WERI-Rb-1 (cell line): Measurements from ENCODE around the gene GRIK1.

Source experiments
- DNase-seq: peaks from one replicate; pipeline ENCODE4 v3.0.0-alpha.2; 2020
- H3K27ac ChIP-seq: fragments of 250-450 bp; sonication (Bioruptor Pico); 2 replicates; pipeline ENCODE4 v1.5.1; 2020; ENCODE audit warnings: mild to moderate bottlenecking, moderate library complexity
- H3K27me3 ChIP-seq: fragments of 250-450 bp; sonication (Bioruptor Pico); 2 replicates; pipeline ENCODE4 v1.5.1; 2021; ENCODE audit warnings: mild to moderate bottlenecking, low read depth, moderate library complexity; ENCODE audit not compliant: insufficient read depth, severe bottlenecking
- H3K36me3 ChIP-seq: fragments of 250-450 bp; sonication (Bioruptor Pico); 2 replicates; pipeline ENCODE4 v1.5.1; 2020; ENCODE audit warnings: mild to moderate bottlenecking, moderate library complexity
- H3K4me3 ChIP-seq: 2 replicates; pipeline ENCODE4 v1.5.1; 2011; ENCODE audit warnings: low read depth, mild to moderate bottlenecking, control low read depth, low read length
- H3K9me3 ChIP-seq: fragments of 250-450 bp; sonication (Bioruptor Pico); 2 replicates; pipeline ENCODE4 v1.5.1; 2021; ENCODE audit warnings: mild to moderate bottlenecking, moderate library complexity; ENCODE audit not compliant: severe bottlenecking
- CTCF ChIP-seq: IDR thresholded peaks from 2 replicates; pipeline ENCODE4 v1.5.1; 2011; ENCODE audit warnings: low read depth, mild to moderate bottlenecking, control low read depth, inconsistent platforms, low read length

Gene GRIK1

DNA sequence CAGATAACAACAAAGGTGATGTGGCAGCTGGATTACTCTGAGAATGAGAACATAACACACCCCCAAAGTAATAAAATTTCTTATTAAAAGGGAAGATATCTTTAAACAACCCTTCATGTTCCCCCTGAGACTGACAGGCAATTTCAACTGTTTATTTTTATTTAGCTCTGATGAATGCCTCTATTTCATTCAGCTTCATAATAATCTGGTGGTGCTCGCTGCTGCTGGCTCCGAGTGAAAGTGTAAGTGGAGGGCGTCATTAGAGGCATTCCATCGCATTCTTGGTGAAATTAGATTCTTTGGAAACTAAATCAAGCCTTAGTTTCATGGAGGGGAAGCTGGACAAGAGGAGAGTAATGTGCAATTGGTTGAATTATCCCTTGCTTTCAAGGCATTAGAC, 128.9 kb downstream of the GRIK1 start:
- no peak for TF ChIP-seq CTCF
- Histone ChIP-seq H3K9me3 (no peaks in the 10 kb centered on the region), H3K4me3 (no peak overlapping the region), H3K36me3 (no peaks in the 10 kb centered on the region), H3K27me3 (no peaks in the 10 kb centered on the region), H3K27ac (no peak overlapping the region)
- DNase-seq, result no peak

DNA sequence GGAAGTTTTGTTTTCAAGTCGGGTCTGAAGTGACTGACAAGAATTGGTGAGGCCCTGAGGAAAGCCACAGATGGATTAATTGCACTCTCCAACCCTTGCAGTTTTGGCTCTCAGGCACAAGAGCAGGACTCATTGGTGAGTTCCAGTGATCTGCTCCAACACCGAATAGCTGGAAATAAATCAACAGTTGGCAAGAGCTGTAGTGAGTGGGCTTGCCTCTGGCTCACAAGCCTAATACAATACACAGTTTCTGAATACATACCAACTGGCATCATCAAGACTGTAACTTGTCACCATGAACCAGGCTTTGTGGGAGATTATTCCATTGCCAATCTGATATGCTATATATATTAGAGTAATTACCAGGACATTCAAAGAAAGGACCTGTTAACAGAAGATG, 131.6 kb downstream of the GRIK1 start:
- H3K4me3 ChIP-seq, result no peak overlapping the region
- no peaks in the 10 kb centered on the region for H3K9me3 ChIP-seq
- H3K27ac ChIP-seq, result no peak overlapping the region
- no peak for DNase-seq
- no peaks in the 10 kb centered on the region for H3K27me3 ChIP-seq
- no peak for TF ChIP-seq CTCF
- H3K36me3 ChIP-seq, result no peaks in the 10 kb centered on the region

DNA sequence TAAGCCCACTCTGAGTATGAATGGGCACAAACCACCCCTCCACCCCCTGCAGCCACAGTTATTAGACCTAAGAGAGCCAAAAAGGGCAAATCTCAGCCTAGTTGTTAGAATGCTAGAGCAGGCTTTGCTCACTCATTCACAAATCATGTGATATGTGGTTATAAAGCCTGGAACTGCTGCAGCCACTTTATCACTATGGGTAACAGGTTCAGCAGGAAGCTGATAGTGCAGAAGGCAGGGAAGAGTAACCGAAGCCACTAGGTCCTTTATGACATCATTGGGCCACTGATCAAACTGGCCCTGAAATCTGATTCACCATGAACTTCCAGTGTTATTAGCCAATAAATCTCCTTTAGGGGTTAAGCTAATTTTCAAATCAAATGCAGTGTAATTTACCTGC, 134.7 kb downstream of the GRIK1 start:
- no peak overlapping the region for H3K27ac ChIP-seq
- H3K4me3 ChIP-seq, result no peak overlapping the region
- no peaks in the 10 kb centered on the region for H3K9me3 ChIP-seq
- no peaks in the 10 kb centered on the region for H3K36me3 ChIP-seq
- H3K27me3 ChIP-seq, result no peaks in the 10 kb centered on the region
- no peak for TF ChIP-seq CTCF
- DNase-seq, result no peak

DNA sequence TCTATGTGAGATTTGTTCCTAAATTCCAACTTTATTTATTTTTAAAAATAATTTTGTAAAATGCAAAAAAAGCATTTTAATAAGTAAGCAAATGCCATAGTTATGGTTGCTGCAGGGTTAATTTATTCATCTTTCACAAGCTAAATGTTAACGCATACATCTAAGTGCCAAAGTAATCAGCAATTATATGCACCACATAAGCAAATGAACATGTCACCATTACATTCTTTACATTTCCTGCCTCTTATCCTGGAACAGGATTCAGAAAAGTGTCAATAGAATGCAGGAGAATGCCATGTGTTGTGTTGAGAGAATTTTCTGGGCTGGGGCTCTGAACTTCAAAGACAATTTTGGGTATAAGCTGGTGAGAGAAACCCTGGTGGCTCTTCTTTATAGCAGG, 136.6 kb downstream of the GRIK1 start:
- H3K9me3 ChIP-seq, result no peaks in the 10 kb centered on the region
- TF ChIP-seq CTCF, result no peak
- H3K27ac ChIP-seq, result no peak overlapping the region
- no peak for DNase-seq
- H3K4me3 ChIP-seq, result no peak overlapping the region
- no peaks in the 10 kb centered on the region for H3K36me3 ChIP-seq
- no peaks in the 10 kb centered on the region for H3K27me3 ChIP-seq

DNA sequence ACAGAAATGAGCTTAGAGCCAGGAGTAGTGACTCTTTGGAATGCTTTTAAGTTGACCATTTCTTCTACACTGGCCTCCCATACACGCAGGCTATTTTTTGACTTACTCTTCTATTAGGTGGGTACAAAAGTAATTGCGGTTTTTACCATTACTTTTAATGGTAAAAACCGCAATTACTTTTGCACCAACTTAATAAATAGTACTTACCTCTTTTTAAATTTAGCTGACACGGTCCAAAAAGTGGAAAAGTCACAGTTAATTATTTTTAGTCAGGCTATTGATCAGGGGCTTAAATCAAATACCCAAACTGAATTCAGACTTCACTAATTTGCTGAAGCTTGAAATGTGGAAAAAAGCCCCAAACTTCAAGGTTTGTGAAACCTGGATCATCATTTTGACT, 138.7 kb downstream of the GRIK1 start:
- DNase-seq, result no peak
- Histone ChIP-seq H3K9me3 (no peaks in the 10 kb centered on the region), H3K4me3 (no peak overlapping the region), H3K36me3 (no peaks in the 10 kb centered on the region), H3K27me3 (no peaks in the 10 kb centered on the region), H3K27ac (no peak overlapping the region)
- no peak for TF ChIP-seq CTCF

DNA sequence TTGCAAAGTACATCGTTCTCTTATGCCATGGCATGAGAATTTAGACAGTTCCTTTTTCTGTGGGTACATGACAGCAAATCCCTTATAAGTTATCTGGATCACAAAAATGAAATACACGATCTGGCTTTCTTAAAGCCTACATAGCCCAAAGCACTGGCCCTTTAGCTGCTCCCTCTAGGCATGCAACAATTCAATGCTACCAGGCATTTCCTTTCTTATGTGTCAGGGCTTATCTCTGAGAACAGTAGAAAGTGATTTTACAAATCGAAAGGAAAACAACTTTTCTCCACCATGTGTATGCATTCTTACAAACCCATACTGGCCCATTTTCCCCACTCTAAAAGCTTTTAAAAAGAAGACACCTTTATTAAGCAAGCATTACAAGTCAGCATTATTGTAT, 139.7 kb downstream of the GRIK1 start:
- no peak for TF ChIP-seq CTCF
- Histone ChIP-seq H3K9me3 (no peaks in the 10 kb centered on the region), H3K27me3 (no peaks in the 10 kb centered on the region), H3K4me3 (no peak overlapping the region), H3K36me3 (no peaks in the 10 kb centered on the region), H3K27ac (no peak overlapping the region)
- no peak for DNase-seq
